RCC 7860 (cell line): Measurements from ENCODE around the gene SUSD3.

Experiments used
- DNase-seq: peaks from one replicate; pipeline ENCODE4 v3.0.0-alpha.2; 2015; ENCODE audit warnings: low spot score
- FAIRE-seq: peaks from 2 replicates; lab custom pipeline; 2012; peaks lifted over from hg19 to GRCh38; lab: Jason Lieb, UNC

SUSD3 gene

DNA sequence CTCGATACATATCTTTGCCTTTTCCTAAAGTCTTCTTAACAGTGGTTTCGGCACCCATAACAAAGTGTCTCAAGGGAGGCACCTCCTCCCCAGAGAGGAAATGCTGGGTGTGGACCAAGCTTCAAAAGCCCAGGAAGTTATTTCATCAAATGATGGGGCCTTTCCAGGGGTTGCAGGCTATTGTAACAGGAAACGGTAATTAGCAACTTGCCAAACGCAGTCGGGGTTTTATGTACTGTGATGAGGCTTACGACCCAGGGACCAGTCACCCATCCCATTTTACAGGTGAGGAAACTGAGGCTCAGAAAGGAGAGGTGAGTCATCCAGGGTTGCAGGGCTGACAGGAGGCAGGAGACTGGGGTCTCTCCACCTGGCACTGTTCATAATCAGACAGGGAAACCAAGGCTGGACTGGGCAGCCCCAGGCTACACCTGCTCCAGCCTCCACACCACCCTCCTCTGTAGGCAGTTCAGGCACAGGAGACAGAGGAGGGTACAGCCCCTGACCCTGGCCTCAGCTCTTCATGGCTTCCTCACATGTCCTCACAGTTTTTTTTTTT lies 30.0 kb upstream of the SUSD3 start:
- DNase-seq (no peak), FAIRE-seq (no peak)

DNA sequence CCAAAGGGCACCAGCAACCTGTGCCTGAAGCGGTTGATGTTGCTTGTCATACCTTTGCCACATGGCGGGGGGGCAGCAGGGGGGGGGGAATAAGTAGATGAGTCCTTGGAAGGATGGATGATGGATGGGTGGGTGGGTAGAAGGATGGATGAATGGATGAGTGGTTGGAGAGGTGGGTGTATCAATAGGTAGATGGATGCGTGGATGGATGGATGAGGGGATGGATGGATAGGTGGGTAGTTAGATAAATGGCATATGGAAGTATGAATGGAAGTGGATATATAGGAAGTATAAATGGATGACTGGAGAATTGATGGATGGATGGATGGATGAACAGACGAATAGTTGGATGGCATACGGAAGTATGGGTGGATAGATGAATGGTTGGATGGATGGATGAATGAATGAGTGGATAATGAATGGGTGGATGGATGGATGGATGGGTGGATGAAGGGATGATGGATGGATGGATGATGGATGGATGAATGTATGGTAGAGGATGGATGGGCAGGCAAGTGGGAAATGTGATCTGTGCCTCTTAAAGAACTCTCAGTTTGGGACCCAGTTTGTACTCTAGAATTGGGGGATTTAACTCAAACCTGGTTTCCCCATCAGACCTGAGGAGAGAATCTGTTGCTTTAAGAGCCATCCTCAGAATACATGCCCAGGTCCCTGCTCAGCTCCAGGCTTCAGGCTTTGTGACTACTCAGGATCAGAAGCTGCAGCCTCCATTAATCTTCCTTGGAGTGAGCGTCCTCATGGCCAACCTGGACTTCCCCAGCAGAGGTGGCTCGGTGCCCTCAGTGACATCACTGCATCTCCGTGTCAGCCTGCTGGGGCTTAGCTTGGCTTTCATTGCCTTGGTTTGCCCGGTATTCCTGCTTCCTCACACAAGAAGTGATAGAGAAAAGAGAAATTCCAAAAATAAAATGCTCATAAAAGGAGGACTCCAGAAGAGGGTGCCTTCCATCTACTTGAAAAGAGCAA lies 27.6 kb upstream of the SUSD3 start:
- no peak for DNase-seq
- no peak for FAIRE-seq

DNA sequence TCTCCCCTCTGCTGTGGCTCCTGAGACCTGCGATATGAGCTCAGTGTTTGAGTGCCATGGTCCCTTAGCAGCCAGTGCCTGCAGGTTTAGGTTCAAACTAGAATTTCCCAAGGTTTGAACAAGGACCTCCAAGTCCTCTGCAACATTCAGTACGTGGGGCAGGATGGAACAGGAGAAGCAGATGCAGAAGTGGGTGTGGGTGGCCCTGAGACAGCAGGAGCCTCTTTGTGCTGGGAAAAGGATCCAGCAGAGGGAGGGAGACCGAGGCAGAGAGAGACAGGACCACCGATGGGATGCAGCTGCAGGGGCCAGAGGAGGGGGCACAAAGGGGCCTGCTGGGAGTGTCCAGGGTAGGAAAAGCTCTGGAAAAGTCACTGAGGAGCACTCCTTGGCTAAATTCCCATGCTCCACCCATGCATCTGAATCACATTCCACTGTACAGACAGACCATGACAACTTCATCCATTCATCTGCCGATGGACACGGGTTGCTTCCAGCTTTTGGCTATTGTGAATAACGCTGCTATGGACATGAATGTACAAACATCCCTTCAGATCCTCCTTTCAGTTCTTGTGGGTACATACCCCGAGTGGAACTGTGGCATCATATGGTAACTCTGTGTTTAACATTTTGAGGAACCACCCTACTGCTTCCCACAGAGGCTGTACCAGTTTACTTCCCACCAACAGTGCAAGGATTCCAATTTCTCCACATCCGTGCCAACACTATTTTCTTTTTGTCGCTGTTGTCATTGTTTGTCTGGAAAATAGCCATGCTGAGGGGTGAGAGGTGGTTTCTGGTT lies 26.7 kb upstream of the SUSD3 start:
- DNase-seq (no peak), FAIRE-seq (no peak)

DNA sequence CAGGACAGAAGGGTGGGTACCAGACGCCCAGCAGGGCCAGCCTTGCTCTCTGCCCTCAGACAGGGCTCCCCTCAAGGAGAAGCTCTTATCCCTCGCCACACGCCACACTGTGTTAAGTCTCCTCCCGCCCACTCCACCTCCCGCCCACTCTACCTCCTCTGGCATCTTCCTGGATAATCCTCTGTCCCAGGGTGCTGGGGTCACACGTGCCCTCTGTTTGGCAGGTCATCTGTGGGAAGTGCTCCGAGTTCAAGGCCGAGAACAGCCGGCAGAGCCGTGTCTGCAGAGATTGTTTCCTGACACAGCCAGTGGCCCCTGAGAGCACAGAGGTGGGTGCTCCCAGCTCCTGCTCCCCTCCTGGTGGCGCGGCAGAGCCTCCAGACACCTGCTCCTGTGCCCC lies 26.0 kb upstream of the SUSD3 start:
- DNase-seq (no peak), FAIRE-seq (no peak)

DNA sequence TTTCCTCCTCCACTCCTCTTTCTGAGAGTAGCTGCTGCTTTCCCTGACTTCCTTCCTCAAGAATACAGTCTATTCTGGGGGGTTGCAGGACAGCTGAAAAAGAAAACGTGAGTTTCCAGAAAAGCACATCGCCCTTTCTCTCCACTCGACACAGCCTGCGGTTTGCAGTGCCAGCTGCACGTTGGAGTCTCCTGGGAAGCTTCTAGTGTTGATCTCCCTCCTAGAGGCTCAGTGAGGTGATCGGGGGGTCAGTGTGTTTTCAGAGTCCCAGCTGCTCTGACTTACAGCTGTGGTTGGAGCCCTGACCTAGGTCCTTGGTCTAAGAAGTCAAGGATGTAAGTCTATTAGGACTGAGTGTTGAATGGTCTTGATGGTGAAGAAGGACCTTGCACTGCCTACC lies 25.0 kb upstream of the SUSD3 start:
- FAIRE-seq (no peak), DNase-seq (no peak)

DNA sequence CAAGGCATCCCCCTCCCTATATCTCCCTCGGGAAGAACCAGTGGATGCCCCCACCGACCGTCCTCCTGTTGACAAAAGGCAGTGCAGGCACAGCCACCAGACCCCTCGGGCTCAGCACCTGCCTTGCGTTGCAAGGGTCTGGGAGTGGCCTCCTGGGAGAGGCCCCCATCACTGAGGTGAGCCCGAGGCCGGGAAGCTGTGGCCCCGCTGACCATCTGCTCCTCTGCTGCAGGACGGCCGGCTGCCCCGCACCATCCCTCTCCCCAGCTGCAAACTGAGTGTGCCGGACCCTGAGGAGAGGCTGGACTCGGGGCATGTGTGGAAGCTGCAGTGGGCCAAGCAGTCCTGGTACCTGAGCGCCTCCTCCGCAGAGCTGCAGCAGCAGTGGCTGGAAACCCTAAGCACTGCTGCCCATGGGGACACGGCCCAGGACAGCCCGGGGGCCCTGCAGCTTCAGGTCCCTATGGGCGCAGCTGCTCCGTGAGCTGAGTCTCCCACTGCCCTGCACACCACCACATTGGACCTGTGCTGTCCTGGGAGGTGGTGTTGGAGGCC lies 23.3 kb upstream of the SUSD3 start:
- DNase-seq = no peak
- FAIRE-seq = no peak

DNA sequence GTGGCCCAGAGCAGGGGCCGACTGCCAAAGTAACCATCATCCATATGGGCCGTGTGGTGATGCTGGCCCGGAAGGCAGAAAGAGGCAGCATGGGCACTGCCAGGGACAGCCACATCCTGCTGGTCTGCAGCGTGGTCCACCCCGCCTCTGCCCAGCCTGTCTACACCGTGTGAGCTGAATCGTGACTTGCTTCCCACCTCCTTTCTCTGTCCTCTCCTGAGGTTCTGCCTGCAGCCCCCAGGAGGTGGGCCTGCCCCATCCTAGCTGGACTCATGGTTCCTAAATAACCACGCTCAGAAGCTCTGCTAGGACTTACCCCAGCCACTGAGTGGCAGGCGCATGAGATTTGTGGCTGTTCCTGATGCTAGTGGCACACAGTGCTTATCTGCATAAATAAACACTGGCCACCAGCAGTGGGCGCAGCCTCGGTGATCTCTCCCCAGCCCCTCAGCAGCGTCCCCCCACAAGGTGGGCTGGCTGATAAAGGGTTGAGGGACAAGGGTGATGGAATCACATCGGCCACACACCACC lies 22.6 kb upstream of the SUSD3 start:
- no peak for DNase-seq
- no peak for FAIRE-seq

DNA sequence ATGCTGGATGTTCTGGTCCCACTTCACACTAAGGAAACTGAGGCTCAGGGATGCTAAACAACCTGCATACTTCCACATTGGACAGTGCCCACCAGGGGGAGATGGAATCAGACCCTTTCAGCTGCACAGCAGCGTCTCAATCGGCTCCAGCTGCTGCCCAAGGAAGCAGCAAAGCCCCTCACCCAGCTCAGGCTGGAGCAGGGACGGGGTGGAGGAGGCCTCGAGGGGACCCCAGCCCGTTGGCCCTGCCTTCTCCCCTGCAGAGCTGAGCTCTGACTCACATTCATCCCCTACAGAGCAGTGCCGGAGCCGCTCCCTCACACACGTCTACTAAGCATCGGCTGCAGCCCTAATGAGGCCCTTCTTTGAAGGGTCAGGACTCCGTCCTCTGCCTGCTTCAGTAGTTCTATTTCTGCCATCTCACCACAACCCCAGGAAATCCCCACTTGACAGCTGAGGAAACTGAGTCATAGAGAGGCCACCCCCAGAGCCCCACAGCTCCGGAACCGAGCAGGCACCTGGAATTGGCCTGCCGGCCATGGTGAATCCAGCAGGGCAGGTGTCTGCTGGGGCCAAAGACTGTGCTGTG lies 21.5 kb upstream of the SUSD3 start:
- FAIRE-seq (no peak), DNase-seq (no peak)

DNA sequence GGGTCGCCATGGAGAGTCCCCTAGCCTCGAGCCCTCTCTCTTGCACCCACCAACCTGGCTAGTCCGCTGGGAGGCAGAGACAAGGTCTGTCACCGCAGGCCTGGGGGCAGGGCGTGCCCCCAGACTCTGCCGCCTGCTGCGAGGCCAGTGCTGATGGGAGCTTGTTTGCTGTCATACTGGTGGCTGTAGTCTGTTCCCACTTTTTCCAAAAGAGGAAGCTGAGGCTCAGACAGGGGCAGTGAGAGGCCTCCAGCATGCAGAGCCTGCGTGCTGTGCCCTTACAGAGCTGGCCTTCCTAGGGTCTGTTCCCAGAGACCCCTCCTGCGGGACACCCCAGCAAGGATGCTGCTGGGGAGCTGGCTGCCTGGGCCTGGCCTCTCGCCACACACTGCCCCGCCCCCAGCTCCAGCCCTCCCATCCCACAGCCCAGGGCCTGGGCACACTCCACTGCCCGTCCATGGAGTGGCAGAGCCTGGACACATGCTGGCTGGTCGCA lies 21.0 kb upstream of the SUSD3 start:
- DNase-seq = no peak
- FAIRE-seq = no peak

DNA sequence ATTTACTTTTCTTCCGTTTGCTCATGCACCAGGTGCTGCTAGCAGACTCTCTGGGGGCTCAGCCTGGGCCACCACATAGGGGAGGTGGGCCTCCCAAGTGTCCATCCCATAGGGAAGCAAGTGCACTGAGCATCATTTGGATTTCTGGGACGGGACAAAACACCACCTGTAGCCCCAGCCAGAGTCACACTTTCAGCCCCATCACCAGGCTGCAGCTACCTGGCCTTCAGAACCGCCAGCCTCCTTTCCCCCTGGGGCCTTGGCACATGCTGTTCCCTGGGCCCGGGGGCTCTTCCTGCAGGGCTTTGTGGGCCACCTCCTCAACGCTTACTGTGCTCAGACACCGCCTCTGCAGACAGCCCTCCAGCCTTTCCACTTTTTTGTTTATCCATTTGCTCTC lies 19.6 kb upstream of the SUSD3 start:
- no peak for DNase-seq
- FAIRE-seq = no peak

DNA sequence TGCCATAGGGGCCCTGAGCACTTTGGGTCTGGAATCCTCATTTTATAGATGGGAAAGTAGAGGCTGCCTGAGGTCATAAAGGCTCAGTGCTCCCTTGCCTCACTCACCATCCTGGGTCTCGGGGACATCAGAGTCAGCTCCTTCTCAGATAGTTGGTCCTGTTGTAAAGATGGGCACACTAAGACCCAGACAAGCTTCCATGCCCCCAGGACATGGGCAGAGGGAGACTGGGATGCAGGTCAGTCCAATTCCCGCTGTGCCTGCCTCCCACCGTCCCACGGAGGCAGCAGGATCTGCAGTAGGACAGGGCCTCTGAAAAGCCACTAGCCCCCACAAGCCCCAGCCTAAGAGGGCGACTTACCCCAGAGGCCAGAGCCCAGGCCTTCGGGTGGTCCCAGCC lies 19.0 kb upstream of the SUSD3 start:
- no peak for FAIRE-seq
- DNase-seq = no peak

DNA sequence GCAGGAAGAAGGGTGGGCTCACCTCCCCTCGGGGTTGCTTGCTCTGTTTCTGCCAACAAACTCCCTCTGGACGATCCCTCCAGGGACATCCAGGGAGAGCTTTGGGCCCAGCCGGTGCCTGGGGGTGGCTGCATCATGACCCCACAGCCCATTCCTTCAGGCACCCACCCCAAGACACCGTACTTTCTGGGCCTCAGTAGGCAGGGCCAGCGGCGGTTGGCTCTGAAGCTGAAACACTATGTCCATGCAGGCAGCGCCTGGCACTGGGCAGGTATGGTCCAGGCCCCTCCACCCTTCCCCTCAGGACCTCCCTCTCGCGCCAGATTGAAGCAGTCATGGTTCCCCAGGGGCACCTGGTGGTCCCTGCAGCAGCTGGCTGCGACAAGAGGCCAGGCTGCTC lies 18.5 kb upstream of the SUSD3 start:
- DNase-seq (no peak), FAIRE-seq (no peak)

DNA sequence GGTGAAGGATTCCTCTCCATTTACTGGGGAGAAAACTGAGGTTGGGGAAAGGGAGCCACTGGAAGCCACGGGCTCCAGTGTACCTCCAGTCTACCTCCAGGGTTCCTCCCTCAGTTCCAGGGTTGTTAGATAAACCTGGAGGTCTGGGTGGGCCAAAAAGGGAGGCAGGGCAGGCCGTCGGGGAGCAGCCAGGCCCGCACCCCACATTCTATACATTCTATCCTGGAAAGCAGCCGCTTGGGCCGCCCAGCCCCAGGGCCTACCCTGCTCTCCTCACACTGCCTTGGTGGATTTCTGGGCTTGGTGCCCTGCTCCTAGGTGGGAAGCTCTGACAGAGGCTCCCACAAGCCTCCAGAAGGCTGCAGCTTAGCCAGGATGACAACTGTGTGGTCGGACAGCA lies 18.1 kb upstream of the SUSD3 start:
- DNase-seq = no peak
- FAIRE-seq = no peak

DNA sequence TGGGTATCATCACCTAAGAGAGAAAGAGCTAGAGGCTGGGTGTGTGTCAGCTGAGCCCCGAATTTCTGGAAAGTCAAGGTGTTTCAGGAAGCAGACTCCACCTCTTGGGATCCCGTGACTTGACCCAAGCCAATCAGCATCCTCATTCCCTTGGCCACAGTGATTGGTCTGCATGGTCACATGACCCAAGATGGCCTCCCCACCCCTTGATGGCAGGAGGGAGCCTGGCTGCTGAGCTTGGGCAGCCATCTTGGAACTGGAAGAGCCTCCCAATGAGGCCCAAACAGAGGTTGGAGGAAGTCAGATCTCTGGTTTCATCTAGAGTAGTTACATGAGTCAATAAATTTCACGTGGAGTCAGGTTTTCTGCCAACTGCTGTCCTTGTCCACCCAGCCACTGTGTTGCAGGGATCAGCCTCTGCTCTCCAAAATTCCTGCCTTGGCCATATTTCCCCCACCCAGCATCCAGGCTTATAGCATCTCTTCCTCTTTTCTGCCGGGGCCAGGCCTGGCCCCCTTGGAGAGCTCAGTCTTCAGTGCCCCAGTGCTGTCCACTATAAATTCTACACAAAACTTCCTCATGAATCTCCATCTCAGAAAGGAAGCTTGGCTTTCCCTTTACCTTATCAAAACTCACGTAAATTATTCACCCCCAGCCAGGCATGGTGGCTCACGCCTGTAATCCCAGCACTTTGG lies 17.2 kb upstream of the SUSD3 start:
- no peak for DNase-seq
- FAIRE-seq = no peak

DNA sequence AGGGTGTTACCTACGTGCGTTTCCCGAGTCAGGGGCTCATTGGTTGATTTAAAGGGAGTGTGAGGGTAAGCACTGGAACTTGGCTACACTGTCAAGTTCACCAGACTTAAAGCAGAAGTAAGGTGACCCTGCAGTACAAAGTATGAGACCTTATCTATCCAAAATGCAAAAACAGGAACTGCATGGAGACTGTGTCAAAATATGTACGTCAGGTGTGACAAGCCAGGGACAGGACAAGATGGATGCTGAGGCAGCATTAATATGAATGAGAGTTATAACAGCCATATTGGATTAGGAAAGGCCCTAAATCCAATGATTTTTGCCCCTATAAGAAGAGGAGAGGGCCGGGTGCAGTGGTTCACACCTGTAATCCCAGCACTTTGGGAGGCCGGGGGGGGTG lies 15.4 kb upstream of the SUSD3 start:
- DNase-seq (no peak), FAIRE-seq (no peak)

DNA sequence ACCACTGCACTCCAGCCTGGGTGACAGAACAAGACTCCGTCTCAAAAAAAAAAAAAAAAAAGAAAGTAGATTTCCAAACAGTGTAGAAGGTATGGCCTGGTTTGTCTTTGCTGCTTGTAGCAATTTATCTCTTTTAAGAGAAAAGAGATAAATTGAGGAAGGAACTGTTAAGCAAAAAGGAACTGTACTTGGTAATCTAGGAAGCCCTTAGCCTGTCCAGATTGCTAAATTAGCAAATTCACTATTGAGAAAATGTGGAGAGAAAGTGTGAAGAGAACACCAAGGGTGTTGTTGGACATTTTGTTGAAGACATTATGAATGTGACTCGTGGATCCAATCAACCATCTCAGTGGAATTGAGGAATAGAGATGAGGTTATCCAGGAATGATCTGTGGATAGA lies 13.0 kb upstream of the SUSD3 start:
- FAIRE-seq = no peak
- no peak for DNase-seq

DNA sequence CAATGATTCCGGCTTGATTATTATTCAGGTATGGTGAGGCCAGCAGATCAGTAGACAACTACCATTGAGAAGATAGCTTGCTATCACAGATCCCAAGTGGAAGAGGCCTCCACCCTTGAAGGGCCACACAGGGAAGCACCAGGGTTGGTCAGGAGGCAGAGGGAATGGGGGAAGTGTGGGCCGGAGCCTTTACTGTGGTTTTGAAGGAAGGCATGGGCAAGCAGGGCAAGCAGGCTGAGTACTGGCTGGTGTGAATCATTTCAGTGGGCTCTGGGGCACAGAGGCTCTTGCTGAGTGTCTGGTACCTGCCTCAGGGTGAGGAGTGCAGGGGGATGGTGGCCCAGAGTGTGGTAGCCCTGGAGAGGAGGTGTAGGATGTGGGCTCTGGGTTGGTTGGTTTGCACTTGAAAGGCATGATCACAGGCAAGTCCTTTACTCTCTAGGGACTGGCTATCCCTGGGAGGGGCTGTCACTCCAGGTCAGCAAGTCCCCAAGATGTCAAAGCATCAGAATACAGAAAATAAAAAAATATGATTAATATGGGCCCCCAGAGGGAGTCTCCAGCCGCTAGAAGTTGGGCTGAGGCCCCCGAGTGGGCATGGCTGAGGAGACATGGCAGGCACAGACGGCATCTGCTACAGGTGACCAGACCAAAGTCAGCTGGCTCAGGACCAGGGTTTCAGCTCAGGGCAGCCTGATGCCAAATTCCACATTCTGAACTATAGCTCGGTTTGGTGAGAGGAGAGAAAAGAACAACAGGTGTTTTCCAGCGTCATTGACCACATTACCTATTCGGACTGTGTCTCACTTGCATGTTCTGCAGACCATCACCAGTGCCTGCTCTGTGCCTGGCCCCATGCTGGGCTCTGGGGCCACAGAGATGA lies 9.7 kb upstream of the SUSD3 start:
- DNase-seq = no peak
- no peak for FAIRE-seq

DNA sequence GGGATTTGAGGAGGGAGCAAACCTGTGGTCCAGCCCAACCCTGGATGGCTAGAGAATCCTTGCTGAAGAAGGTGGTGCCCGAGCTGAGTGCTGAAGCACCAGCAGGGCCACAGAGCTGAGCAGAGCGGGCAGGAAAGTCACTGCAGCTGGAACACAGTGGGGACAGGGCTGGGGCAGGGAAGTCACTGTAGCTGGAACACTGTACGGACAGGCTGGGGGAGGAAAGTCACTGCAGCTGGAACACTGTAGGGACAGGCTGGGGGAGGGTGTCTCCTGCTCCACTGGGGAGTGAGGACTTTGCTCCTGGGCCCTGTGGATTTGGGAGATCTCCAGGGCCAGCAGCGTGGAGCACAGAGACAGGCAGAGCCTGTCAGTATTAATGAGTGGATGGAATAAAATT lies 9.0 kb upstream of the SUSD3 start:
- DNase-seq = no peak

DNA sequence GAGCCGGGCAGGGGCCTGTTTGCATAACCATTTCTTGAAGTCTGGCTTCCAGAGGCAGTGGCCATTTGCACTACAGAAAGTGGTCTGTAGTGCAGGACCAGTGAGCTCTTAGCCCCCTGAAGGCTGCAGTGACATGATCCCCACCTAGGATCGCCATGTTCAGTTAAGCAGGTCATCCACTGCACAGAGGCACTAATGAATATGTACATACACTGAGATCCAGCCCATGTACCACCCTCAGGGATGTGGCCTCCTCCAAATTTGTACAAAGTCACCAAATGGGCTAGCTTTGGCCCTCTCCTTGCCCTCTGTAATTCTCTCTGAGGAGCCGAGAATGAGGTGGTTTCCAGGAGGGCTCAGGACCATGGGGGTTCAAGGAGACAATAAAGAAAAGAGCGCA lies 8.3 kb upstream of the SUSD3 start:
- FAIRE-seq (no peak), DNase-seq (no peak)

More for the DNA sequence above, 9.0 kb upstream of the SUSD3 start:
- FAIRE-seq = no peak
